DND-41 (cell line): ENCODE results near the gene SPATA25.

Experiments
- CTCF ChIP-seq: IDR thresholded peaks from 2 replicates; pipeline ENCODE4 v1.5.1; 2012; ENCODE audit warnings: borderline replicate concordance, low read length, moderate library complexity, mild to moderate bottlenecking; ENCODE audit not compliant: poor library complexity, severe bottlenecking; ENCODE audit errors: extremely low read depth
- EZH2 ChIP-seq: IDR thresholded peaks from 3 replicates; pipeline ENCODE4 v1.6.1; 2012; ENCODE audit warnings: borderline replicate concordance, low read depth, mild to moderate bottlenecking, moderate library complexity, low read length, inconsistent platforms; ENCODE audit not compliant: severe bottlenecking

- TF ChIP-seq CTCF = no peak
- no peak for TF ChIP-seq EZH2
These were observed 25.7 kb upstream of the SPATA25 start for GRCh38 chr20:45913116-45913515.
